ENCODE results near the gene AFG1L.

The AFG1L gene

GRCh38 chr6:108556250-108556649 lies 261.4 kb downstream of the AFG1L start:
- H3K4me3 ChIP-seq (replicated peaks; ENCODE audit: low read depth, low read length) = no peak overlapping the region
- DNase-seq (ENCODE audit: extremely low read depth, low read depth) = no peak
- TF ChIP-seq CTCF (IDR thresholded peaks at IDR 0.05; ENCODE audit: low read depth, low read length, missing control alignments) = no peak

- DNase-seq (ENCODE audit: extremely low read depth, low read depth) = no peak
These were observed 262.1 kb downstream of the AFG1L start for GRCh38 chr6:108556866-108557493.

GRCh38 chr6:108557494-108558371 lies 262.9 kb downstream of the AFG1L start:
- H3K4me3 ChIP-seq (replicated peaks; ENCODE audit: low read depth, low read length) = peak overlapping the region; percentile 85
- DNase-seq (ENCODE audit: extremely low read depth, low read depth) = no peak
- TF ChIP-seq CTCF (IDR thresholded peaks at IDR 0.05; ENCODE audit: low read depth, low read length, missing control alignments) = no peak

More at GRCh38 chr6:108556866-108557493, 262.1 kb downstream of the AFG1L start:
- TF ChIP-seq CTCF (IDR thresholded peaks at IDR 0.05; ENCODE audit: low read depth, low read length, missing control alignments) = no peak
- peak overlapping the region; percentile 85 for H3K4me3 ChIP-seq (replicated peaks; ENCODE audit: low read depth, low read length)

- peak overlapping the region; percentile 85 for H3K4me3 ChIP-seq (replicated peaks; ENCODE audit: low read depth, low read length)
- TF ChIP-seq CTCF (IDR thresholded peaks at IDR 0.05; ENCODE audit: low read depth, low read length, missing control alignments) = no peak
- peak; percentile 96 for DNase-seq (ENCODE audit: extremely low read depth, low read depth)
These were observed 263.7 kb downstream of the AFG1L start for GRCh38 chr6:108558372-108559096.

- no peak for TF ChIP-seq CTCF (IDR thresholded peaks at IDR 0.05; ENCODE audit: low read depth, low read length, missing control alignments)
- no peak for DNase-seq (ENCODE audit: extremely low read depth, low read depth)
- H3K4me3 ChIP-seq (replicated peaks; ENCODE audit: low read depth, low read length) = peak overlapping the region; percentile 85
These were observed 264.4 kb downstream of the AFG1L start for GRCh38 chr6:108559097-108559883.

GRCh38 chr6:108559884-108560462 lies 265.1 kb downstream of the AFG1L start:
- no peak for TF ChIP-seq CTCF (IDR thresholded peaks at IDR 0.05; ENCODE audit: low read depth, low read length, missing control alignments)
- no peak for DNase-seq (ENCODE audit: extremely low read depth, low read depth)
- peak overlapping the region; percentile 85 for H3K4me3 ChIP-seq (replicated peaks; ENCODE audit: low read depth, low read length)
